Activated CD8-positive, alpha-beta memory T cell treated with anti-CD3 and anti-CD28 coated beads, Interleukin-2, amount 50 U/mL, for 24 hours (primary cell): ENCODE measurements around the gene MYF5.

Experiments used
- DNase-seq: peaks from one replicate; pipeline ENCODE4 v3.0.0-alpha.2; 2020; ENCODE audit errors: extremely low read depth

Gene MYF5

GRCh38 chr12:80707830-80708258 is 8.9 kb upstream of the MYF5 start:
- DNase-seq: no peak

DNA sequence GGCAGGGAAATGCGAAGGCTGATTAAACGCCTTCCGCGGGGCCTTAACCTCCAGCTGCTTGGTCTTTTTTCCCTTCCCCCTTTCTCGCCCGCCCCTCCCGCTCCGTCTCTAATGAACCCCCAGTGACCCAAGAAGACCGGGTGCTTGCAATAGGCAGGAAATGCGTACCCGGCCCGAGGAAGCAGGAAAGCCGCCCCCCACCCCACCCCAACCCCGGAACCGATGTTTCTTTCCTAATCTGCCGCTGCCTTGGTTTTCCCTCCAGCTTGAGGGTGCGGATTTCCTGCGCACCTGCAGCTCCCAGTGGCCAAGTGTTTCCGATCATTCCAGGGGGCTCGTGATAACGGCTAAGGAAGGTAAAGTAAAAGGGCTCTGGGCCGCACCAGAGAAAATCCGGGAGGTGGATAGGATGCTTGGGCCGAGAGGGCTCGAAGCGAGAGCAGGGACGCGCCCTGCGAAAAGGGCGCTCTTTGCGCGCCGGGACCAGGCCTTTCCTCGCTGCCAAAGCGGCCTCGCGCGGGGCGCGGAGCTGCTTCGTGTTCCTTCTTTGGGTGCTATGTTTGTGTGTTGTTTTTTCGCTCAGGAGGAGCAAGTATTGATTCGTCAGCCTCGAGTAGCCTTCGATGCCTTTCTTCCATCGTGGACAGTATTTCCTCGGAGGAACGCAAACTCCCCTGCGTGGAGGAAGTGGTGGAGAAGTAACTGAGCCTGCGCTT is 8.3 kb upstream of the MYF5 start:
- DNase-seq: no peak

DNA sequence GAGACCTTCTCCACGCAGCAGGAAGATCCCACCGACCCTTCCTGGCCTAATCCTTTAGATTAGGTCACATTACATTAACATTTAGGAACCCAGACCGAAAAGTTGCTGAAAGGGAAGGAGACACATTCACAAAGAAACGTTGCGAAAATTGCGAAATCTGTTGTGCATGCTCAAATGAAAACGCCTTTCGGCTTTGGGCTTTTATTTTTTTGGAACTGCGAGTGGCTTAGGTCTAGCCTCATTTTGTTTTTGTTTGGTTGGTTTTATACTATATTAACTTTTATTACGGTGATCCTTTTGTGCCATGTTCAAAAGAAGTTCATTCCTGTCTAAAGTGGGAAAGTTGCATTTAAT is 7.8 kb upstream of the MYF5 start:
- DNase-seq: no peak

DNA sequence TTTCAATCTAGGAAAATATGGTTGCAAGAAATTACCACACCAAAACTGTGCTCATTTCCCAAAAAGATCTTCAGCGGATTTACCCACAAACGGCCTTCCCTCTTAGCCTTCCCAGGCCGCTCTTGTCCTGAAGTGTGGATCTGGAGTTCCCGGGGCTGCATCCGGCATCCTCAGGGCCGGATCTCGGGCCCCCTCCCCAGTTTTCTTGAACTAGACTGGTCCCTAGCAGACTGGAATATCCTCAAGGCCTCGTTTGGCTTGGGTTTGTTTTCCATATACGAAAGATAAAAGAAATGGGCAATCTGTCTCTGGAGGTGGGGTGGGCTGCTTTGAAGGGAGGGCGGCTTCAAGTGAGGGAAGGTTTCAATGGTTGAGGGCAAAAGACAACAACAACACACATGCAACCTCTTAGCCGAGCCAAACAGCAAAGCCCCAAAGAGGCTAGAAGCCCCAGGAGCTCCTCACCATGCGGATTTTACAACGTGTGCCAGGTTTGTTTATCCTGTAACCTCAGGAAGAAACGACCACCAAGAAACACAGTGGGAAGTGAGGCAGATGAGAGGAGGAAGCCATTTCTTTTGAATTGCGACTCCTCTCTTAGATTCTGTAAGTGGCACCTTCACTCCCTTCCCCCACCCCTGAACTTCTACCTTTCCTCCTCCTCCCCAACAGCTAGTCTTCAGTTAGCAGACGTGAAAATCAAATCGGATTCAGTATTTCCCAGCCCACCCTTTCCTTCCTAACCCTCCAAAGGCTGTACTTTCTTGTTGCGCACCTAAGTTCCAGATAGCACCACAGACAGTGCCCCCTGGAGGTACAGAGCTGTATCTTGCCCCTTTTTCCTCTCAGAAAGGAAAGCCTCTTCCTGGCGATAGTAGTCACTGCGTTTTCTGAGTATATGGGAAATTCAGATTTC is 6.6 kb upstream of the MYF5 start:
- no peak for DNase-seq

DNA sequence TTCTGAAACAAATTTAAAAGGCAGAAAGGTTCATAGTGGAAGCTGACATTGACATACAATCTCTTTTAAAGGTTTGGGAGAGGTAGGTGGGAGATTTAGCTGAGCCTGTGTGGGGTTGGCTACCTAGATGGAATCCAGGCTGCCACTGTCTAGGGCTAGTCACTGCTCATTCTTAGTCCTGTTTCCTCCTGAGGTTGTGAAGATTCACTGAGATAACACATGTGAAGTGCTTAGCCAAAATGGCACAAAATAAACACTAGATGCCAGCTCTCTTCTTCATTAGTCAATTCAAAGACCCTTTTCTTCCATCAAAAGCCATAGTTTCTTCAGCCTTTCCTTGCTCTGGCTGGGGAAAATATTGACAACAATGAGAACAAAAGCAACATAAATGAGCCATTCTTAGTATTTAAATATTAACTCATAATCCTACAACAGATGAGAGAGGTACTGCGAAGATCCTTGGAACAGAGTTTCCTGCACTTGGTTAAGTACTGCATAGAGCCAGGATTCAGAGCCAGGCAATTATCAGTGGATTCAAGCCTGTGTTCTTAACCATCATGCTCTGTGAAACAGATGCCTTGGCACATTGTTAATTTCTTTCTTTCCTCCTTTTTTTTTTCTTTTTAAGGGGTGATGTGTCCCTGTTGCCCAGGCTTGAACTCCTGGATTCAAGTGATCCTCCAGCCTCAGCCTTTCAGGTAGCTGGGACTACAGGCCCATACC is 5.8 kb upstream of the MYF5 start:
- DNase-seq: no peak

DNA sequence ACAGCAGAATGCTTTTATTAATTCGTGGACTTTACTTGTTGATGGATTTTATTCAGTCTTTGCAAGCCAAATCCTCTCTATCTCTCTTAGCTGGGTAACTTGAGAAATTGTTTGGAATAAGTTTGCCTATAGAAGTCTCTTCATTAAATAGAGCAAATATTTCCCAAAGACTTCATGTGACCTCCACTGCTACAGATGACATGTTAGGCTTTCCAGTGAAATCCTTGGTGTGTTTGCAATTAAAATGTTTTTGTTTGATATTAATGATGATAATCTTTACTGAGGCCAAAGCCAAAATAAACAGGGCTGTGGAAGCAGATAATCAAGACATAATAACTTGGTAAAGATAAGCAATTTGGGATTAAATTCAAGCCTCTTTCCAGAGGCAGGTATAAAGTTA is 4.8 kb upstream of the MYF5 start:
- DNase-seq: no peak

- DNase-seq: no peak
Observed at GRCh38 chr12:80712866-80713265, 3.8 kb upstream of the MYF5 start.

- no peak for DNase-seq
Observed at GRCh38 chr12:80713419-80713818, 3.3 kb upstream of the MYF5 start.

DNA sequence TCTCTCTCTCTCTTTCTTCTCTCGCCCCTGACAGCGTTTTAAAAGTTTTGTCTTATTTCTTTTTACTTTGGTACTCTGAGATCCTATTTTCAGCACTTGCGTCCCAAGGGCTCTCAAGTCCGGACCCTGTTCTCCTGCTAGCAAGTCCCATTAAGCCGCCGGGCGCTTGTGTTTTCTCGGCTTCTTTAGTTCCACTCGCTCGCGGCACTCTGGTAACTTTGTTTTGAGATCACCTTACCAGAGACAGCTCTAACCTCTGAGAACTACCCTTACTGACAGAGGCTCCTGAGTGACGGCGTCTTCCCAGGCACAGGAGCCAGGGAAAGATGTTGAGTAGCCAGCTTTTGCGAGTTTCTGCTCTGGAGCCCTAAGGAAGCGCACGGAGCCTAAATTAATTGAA is 2.7 kb upstream of the MYF5 start:
- DNase-seq: no peak

DNA sequence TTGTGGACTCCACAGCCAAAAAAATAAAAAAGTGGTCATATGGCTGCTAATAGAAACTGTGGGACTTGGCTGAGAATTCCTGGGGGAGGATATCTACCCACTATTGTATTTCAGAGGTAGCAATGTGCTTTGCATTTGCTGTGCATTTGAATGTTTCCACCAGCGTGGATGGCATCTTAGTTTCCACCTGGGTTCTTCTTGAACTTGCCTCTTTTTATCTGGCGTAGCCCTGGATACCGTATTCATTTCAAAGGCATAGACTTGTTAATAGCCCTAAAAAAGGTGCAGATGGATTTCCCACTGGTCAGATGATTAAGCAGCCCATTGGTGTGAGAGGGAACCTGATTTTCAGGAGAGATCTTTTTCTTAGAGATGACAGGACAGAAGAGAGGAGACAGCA is 1.9 kb upstream of the MYF5 start:
- DNase-seq: no peak

- DNase-seq: no peak
Observed at GRCh38 chr12:80715713-80716249, 931 bp upstream of the MYF5 start.

- no peak for DNase-seq
Observed at GRCh38 chr12:80717856-80718255, 1.1 kb downstream of the MYF5 start.

DNA sequence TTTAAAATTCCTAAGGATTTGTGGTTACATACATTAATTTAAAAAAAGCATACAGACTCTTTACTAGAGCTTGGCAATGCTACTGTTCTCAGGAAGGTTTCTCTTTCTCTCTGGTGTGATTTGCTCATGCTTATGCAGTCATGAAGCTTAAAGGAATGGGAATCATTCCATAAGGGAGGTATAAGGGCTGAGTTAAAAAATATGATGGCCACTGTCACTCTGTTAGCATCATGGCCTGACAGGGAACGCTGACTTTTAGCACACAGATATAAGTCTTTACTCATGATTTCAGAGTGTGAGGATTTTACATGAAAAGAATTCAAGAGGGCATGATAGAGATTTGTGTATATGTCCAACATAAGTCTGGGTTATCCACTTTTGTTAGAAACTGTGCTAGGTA is 3.8 kb downstream of the MYF5 start:
- no peak for DNase-seq

DNA sequence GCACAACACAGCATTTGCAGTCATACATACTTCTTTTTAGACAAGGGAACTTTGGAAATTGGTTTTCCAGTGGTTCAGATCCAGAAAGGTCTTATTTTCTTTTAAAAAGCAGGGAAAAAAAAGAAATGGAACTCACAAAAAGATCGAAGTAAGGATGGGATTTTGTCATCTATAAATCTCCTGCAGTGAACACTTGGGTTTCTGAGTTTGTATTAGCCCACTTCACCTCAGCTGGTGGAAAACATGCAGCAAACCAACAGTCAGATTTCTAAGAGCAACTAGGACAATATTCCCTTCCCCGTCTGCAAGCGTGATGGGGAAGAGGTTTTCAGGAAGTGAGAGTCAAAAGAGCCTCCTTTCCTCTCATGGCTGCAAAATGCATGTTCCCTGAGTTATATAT is 4.6 kb downstream of the MYF5 start:
- no peak for DNase-seq

GRCh38 chr12:80745851-80746505 is 29.3 kb downstream of the MYF5 start:
- no peak for DNase-seq

GRCh38 chr12:80747800-80748199 is 31.1 kb downstream of the MYF5 start:
- DNase-seq: no peak

DNA sequence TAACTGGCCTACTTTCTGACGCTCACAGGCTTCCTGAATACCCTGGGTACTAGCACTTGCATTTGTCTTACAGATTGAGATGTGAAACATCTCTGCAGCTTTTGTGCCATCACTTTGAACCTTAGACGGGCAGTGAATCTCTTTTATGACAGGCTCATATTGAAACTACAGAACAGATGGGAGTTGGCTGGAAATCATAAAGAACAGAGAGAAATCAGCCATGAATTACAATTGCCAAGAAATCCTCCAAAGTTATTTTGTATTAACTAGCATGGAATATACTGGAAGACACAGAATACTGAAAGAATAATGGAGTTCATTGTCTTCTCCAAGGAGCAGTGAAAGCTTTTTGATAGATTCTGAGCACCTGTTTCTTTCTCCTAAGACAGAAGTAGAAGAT is 32.7 kb downstream of the MYF5 start:
- no peak for DNase-seq

DNA sequence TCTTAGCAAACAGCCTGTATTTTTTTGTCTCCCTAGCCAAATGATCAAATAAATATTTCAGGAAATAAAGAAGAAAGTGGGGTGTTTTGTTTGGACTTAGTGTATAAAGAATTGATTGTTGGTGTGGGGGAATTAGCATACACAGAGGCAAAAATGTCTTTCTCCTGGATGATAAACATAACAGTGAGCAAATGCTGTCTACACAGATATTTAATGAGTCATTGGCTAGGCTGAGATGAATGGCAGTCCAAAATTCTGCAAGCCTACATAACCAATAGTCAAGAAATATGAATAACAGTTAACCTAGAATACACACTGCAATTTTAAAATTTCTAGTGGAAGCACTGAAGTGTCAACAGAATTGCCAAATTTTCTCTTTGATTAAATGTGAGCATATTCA is 35.8 kb downstream of the MYF5 start:
- DNase-seq: no peak

DNA sequence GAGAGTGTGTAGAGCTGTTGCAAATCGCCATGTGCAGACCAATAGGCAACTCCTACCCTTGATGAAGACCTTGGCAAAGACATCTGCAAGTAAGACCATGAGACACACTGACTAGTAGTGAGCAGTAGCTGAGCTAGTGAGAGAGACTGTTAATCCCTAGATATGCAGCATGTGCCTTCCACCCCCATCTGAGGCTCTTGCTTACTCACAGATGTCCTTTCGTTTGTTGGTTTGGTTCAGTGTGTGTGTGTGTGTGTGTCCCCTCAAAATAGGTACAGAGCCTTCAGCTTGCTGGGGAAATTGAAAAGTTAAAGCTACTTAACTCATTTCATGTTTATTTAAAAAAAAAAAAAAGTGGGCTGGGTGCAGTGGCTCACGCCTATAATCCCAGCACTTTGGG is 37.6 kb downstream of the MYF5 start:
- DNase-seq: no peak

DNA sequence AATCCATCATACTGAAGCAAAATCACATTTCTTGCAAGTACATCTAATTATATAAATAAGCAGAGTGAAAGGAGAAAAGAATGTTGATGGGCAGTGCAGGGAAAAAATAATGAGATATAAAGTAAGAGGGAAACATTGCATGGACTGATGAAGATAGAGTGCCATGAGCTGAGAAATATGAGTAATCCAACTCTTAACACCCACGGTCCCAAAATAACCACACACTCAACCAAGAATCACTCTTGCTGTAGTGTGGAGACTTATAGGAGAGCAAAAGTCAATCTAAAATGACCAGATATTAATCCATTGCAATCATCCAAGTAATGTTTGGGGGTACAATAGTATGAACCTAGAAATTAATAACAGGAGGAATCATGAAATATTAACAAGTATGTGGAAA is 40.2 kb downstream of the MYF5 start:
- no peak for DNase-seq

GRCh38 chr12:80761838-80762237 is 45.1 kb downstream of the MYF5 start:
- no peak for DNase-seq

DNA sequence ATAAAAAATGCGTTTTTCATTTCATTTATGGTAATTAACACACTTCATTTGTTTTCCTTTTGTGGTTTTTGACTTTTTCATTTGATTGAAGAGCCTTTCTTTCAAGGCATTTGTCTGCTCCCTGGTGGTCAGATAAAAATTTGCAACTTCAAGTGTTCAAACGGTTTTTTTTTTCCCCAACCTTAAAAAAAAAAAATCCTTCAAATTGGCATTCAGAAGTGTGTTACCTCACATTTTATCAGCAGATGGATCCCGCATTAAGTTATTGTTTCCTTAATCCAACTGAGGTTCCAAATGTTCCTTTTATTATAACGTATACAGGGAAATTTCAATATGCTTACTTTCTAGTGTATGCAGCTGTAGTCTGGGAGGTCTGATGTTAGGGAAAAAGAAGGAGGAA is 47.2 kb downstream of the MYF5 start:
- no peak for DNase-seq
